Lower leg skin (tissue), 3 donors: Measurements from ENCODE around the gene CARS1.

Source experiments
- POLR2A ChIP-seq, 2 donors: fragments of 450-650 bp; IDR thresholded peaks; one replicate each; pipeline ENCODE4 v1.6.1; 2016 to 2017; ENCODE audit warnings: antibody characterized with exemption in 2 of 2, mild to moderate bottlenecking in 1 of 2, moderate library complexity in 1 of 2
- TF ChIP-seq, protein P1 (sequence below), 3 donors: fragments of 450-650 bp; IDR thresholded peaks; one replicate each; pipeline ENCODE4 v1.5.1; 2016; ENCODE audit warnings: antibody characterized with exemption in 3 of 3, mild to moderate bottlenecking in 3 of 3, moderate library complexity in 2 of 3

GRCh38 chr11:3099178-3099577, 42.0 kb upstream of the CARS1 start:
- TF ChIP-seq, protein P1, sequence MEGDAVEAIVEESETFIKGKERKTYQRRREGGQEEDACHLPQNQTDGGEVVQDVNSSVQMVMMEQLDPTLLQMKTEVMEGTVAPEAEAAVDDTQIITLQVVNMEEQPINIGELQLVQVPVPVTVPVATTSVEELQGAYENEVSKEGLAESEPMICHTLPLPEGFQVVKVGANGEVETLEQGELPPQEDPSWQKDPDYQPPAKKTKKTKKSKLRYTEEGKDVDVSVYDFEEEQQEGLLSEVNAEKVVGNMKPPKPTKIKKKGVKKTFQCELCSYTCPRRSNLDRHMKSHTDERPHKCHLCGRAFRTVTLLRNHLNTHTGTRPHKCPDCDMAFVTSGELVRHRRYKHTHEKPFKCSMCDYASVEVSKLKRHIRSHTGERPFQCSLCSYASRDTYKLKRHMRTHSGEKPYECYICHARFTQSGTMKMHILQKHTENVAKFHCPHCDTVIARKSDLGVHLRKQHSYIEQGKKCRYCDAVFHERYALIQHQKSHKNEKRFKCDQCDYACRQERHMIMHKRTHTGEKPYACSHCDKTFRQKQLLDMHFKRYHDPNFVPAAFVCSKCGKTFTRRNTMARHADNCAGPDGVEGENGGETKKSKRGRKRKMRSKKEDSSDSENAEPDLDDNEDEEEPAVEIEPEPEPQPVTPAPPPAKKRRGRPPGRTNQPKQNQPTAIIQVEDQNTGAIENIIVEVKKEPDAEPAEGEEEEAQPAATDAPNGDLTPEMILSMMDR (IDR thresholded peaks at IDR 0.05): no peak
- TF ChIP-seq POLR2A (IDR thresholded peaks at IDR 0.05): no peak
